GM12865 (cell line): ENCODE measurements around the gene TMEFF2.
A peak's percentile ranks its signal among the peaks of the same experiment; 100 is the strongest.

Experiments used
- DNase-seq: peaks from one replicate; pipeline ENCODE4 v3.0.0; 2010; ENCODE audit warnings: low read depth
- H3K4me3 ChIP-seq: 2 replicates; pipeline ENCODE4 v1.5.1; 2011; ENCODE audit warnings: mild to moderate bottlenecking, low read depth, low read length, control low read depth
- CTCF ChIP-seq: IDR thresholded peaks from 2 replicates; pipeline ENCODE4 v1.5.1; 2011; ENCODE audit warnings: low read length, control low read depth, low read depth, inconsistent platforms; ENCODE audit not compliant: insufficient read depth; ENCODE audit errors: missing control alignments

The TMEFF2 gene

DNA sequence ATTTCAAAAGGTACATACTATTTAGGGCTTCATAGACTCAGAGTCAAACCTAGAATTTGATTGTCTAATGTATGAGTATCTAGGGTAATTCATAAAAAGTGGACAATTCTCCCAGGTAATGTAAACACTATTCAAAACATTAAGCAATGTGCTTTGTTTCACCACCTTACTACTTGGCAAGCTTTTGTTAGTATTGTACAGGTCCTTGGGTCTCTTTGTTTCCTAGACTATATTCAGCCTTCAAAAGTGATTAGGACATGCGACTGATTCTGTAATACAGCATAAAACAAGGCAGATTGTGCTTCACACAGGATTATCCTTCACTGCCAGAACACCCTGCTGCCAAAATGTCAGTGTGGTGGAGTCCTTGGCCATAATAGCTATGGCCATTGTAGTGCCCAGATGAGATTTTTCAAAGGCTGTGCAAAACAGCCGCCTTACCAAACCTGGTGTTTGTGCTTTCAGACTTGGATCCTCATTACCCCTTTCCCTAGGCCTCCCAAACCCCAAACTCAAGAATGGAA, 257.8 kb downstream of the TMEFF2 start:
- TF ChIP-seq CTCF = no peak
- H3K4me3 ChIP-seq = no peak overlapping the region
- DNase-seq = no peak

DNA sequence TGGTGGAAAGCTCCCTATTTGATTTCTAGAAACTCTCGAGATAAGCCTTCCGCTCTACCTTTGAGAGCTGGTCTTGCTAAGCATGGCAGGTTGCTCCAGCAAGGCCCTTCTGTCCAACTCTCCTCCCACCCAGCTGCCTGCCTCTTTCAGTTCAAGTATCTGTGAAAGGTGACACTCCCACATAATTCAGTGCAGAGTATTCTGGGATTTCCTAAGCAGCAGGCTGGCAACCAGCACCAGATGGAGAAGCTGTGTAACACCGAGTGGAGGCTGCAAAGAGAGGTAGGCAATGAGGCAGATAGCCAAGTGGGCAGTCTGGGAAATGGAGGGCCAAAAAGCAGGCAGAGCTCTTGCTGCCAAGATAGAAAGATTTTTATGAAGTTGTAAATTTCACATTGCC, 259.5 kb downstream of the TMEFF2 start:
- no peak for DNase-seq
- no peak overlapping the region for H3K4me3 ChIP-seq
- no peak for TF ChIP-seq CTCF

GRCh38 chr2:191933307-191934105, 261.2 kb downstream of the TMEFF2 start:
- TF ChIP-seq CTCF = no peak
- DNase-seq = peak; percentile 67
- no peak overlapping the region for H3K4me3 ChIP-seq

DNA sequence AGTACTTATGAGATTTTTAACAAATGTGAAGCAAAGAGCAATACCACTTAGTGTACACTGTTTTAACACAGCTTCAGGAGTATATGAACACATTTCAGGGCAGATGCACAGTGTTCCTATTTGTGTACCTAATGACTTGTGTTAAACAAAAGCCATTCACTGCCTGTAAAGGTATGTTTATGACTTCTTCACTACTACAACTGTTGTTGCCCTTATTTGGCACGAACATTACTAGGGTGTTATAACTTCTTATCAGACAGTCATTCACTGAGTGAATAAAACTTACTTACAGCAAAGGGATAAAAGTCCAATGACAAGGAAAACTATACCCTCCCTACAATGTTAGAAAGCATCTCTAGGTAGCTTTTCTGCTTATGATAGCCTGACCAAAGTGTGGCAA, 262.4 kb downstream of the TMEFF2 start:
- no peak for DNase-seq
- no peak overlapping the region for H3K4me3 ChIP-seq
- TF ChIP-seq CTCF = no peak

GRCh38 chr2:191931329-191931728, 263.4 kb downstream of the TMEFF2 start:
- H3K4me3 ChIP-seq = no peak overlapping the region
- DNase-seq = peak; percentile 9
- TF ChIP-seq CTCF = no peak

- DNase-seq = no peak
- H3K4me3 ChIP-seq = no peak overlapping the region
- TF ChIP-seq CTCF = no peak
Observed at GRCh38 chr2:191930205-191930604, 264.5 kb downstream of the TMEFF2 start.

- H3K4me3 ChIP-seq = no peak overlapping the region
- TF ChIP-seq CTCF = no peak
- DNase-seq = no peak
Observed at GRCh38 chr2:191929288-191929687, 265.4 kb downstream of the TMEFF2 start.
